AG10803 (cell line): ENCODE results near the gene PCDHA1.

ENCODE experiments used
- DNase-seq: peaks from one replicate; pipeline ENCODE4 v3.0.0; 2010; ENCODE audit warnings: low read depth
- H3K4me3 ChIP-seq: 2 replicates; pipeline ENCODE4 v1.5.1; 2011; ENCODE audit warnings: mild to moderate bottlenecking, low read length, control low read depth
- CTCF ChIP-seq: conservative IDR thresholded peaks from 2 replicates; pipeline ENCODE4 v1.5.1; 2011; ENCODE audit warnings: mild to moderate bottlenecking, low read length, control low read depth, inconsistent platforms

The PCDHA1 gene

DNA sequence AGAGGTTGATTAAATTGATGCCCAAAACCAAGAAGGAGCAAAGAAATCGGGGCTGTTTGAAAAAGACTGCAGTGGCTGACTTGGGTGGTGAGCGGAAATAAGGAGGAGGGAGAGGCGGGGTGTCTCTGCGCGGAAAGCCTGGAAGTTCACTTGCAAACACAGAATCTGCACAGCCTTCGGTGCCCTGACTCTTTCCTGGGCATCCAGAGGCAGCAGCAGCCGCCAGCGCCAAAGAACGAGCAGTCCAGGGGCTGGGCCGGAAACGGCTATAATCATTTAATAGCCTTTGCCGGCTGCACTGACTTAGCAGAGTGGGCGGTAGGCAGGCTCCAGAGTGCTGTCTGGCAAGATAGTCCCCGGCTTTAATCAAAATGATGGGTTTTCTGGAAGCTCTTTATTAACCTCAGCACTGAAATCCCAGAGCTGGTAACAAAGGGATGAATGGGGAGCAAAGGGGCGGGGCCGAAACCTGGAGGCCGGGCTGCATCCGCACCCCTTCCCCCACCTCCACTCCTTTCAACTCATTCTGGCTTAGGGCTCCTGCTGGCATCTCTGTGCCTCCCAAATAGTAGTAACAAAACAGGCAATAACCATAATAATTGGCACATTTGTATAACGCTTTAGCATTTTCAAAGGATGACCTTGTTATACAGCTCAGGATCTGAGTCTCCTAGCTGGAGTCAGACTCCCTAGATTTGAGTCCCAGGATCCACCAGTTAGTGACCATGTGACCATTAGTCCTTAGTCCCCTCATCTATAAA, 216.1 kb downstream of the PCDHA1 start:
- H3K4me3 ChIP-seq: no peak overlapping the region
- DNase-seq: no peak
- no peak for TF ChIP-seq CTCF

DNA sequence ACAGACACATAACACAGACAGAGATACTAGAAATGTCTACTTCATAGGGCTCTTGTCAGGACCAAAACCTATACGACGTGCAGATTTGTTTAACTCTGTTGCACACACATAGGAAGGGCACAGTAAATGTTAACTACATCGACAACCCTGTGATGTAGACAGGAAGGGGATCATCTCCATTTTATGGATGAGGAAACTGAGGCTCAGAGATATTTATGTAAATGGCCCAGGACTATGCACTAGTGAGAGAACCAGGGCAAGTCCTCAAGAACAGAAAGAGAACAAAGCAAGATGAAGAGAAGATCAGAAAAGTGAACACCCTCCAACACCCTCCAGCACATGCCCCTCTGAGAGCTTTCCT, 216.6 kb downstream of the PCDHA1 start:
- no peak overlapping the region for H3K4me3 ChIP-seq
- no peak for DNase-seq
- no peak for TF ChIP-seq CTCF

DNA sequence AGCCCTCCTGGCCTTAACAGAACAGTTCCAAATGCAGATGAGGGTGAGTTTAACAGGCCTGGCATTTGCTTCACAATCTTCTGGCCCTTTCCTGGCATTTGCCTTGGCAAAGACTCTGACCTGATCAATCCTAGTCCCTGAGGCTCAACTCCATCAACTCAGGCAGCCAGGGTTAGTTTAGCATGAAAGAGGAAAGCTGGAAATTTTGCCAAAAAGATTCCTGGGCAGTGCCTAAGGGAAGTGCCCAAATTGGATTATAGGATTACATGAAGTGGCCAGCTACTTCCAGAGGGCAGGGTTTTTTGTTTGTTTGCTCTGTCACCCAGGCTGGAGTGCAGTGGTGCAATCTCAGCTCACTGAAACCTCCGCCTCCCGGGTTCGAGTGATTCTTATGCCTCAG, 217.1 kb downstream of the PCDHA1 start:
- no peak overlapping the region for H3K4me3 ChIP-seq
- TF ChIP-seq CTCF: no peak
- no peak for DNase-seq

- no peak for TF ChIP-seq CTCF
- H3K4me3 ChIP-seq: no peak overlapping the region
- DNase-seq: no peak
Measured at GRCh38 chr5:141003791-141004611, 218.1 kb downstream of the PCDHA1 start.

DNA sequence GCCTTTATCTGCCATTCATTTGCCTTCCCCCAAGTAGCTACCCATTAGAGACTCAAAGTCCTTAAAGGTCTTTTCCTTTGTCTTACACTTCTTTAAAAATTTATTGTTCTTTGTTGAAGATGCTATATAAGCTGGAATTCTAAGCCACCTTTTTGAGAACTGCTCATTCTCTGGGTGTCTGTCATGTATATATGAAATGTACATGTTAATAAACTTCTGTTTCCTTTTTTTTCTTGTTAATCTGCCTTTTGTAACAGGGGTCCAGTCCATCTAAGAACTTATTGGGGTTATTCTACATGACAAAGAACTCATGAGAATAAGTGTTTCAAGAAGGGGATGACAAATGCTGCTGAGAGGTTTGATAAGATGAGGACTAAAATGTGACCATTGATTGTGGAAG, 221.9 kb downstream of the PCDHA1 start:
- no peak overlapping the region for H3K4me3 ChIP-seq
- DNase-seq: no peak
- TF ChIP-seq CTCF: no peak

- DNase-seq: no peak
- no peak for TF ChIP-seq CTCF
- no peak overlapping the region for H3K4me3 ChIP-seq
Measured at GRCh38 chr5:141010047-141010793, 224.3 kb downstream of the PCDHA1 start.
